ENCODE data around the gene TRAPPC4. TPM values are rescaled to one million over a fixed set of nuclear protein-coding genes. Genes with fewer than 3 reads are reported as not detected.

Gene TRAPPC4
- total and polyA plus RNA-seq, 2 of the 8 experiments (the other 6 are each of a cell fraction or from before 2014, with no cell fraction given) = 94.3 to 223 TPM

DNA sequence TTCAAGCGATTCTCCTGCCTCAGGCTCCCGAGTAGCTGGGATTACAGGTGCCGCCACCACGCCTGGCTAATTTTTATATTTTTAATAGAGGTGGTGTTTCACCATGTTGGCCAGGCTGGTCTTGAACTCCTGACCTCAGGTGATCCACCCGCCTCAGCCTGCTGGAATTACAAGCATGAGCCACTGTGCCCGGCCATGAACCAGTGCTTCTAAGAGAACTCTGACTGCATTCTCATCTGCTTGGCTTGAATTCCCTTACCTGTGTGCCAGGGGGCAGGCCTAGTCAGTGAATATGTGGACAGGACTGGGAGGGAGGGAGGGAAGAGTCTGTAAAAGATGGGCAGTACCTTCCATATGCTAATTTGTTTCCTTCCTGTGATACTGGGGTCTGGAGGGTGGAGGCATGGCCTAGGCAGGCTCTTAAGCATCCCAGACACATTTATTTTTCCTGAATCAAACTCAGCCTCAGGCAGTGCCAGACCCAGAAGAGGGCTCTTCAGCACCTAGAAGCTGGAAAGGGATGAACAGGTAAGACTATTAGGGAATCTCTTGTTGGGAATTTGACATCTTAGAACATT lies 7.0 kb upstream of the TRAPPC4 start:
- CTCF ChIA-PET (ENCODE audit: partially characterized antibody) = interaction anchor here (0.7 to 1.2 kb wide), 4 partner anchors 17 to 154 kb away, joined by 3 to 5 read pairs (median 4); no protein-coding TSS in a partner anchor
- H3K56ac ChIP-seq (replicated peaks; ENCODE audit: insufficient read length, low read depth, low read length) = no peak overlapping the region
- H2BK20ac ChIP-seq (ENCODE audit: low read length) = no peak overlapping the region
- H3K9ac ChIP-seq (replicated peaks in 1 of 4; ENCODE audit: extremely low read depth in 1 of 4, low read depth in 3 of 4, low read length in 3 of 4) = no peak overlapping the region
- no peak overlapping the region for H4K91ac ChIP-seq (replicated peaks; ENCODE audit: insufficient read length, low read length)
- FAIRE-seq (no peak), DNase-seq (ENCODE audit: low read depth in 1 of 2, low spot score in 2 of 2) (no peak)
- no peak overlapping the region for H3K4me2 ChIP-seq (ENCODE audit: insufficient read depth in 1 of 2, low read depth in 2 of 2, low read length in 2 of 2)
- no peak overlapping the region for H4K5ac ChIP-seq (ENCODE audit: insufficient read length, low read depth, low read length)
- no peak overlapping the region for H3K4me3 ChIP-seq (ENCODE audit: extremely low read depth in 1 of 4, insufficient read depth in 2 of 4, low read depth in 3 of 4, low read length in 4 of 4)
- no peak overlapping the region for H2BK120ac ChIP-seq (replicated peaks; ENCODE audit: low read depth, low read length)
- no peak overlapping the region for H2BK15ac ChIP-seq (ENCODE audit: low read length)
- no peak overlapping the region for H2AK5ac ChIP-seq (ENCODE audit: low read depth, low read length)
- H2BK12ac ChIP-seq (ENCODE audit: low read depth, low read length) = no peak overlapping the region
- no peaks in the 10 kb centered on the region; the same call in 1 of the 2 replicates for H3K23me2 ChIP-seq (ENCODE audit: low read depth, low read length)
- peaks cover 30 to 74% (median 56%) of the 10 kb centered on the region in 4 experiments for H3K36me3 ChIP-seq (ENCODE audit: control insufficient read depth in 2 of 4, insufficient read depth in 4 of 4, low read length in 3 of 4)
- no peaks in the 10 kb centered on the region for H3K27me3 ChIP-seq (replicated peaks in 1 of 4; ENCODE audit: control insufficient read depth in 3 of 4, extremely low read depth in 1 of 4, insufficient read depth in 3 of 4, low read length in 3 of 4)
- H3K14ac ChIP-seq (ENCODE audit: insufficient read length) = no peak overlapping the region
- TF ChIP-seq SIRT6 (IDR thresholded peaks at IDR 0.05; ENCODE audit: low read length) = no peak
- no peak for TF ChIP-seq JUN (IDR thresholded peaks at IDR 0.05; ENCODE audit: low read depth, low read length)
- TF ChIP-seq HDAC6 (IDR thresholded peaks at IDR 0.05; ENCODE audit: low read depth, low read length) = no peak
- TF ChIP-seq BACH1 (IDR thresholded peaks at IDR 0.05; ENCODE audit: low read length) = no peak
- no peak for TF ChIP-seq TAF1 (IDR thresholded peaks at IDR 0.05; ENCODE audit: low read depth, low read length)
- no peak for TF ChIP-seq TEAD4 (IDR thresholded peaks at IDR 0.05; ENCODE audit: low read depth, low read length)
- TF ChIP-seq CBX5 (IDR thresholded peaks at IDR 0.05; ENCODE audit: low read depth, low read length) = no peak
- no peak for TF ChIP-seq BCL11A (IDR thresholded peaks at IDR 0.05; ENCODE audit: low read depth in 2 of 2, low read length in 2 of 2)
- TF ChIP-seq RXRA (IDR thresholded peaks at IDR 0.05; ENCODE audit: insufficient read depth, low read depth, low read length) = no peak
- no peak overlapping the region for H3K4ac ChIP-seq (replicated peaks; ENCODE audit: insufficient read length, low read depth, low read length)
- H3K79me1 ChIP-seq (ENCODE audit: low read depth, low read length) = no peaks in the 10 kb centered on the region
- 92% methylated on average over 5 of the region's 6 CpGs; no CpG with 5 or more reads in 1 of the 2 experiments for WGBS, 2 experiments (ENCODE audit: extremely low coverage in 1 of 2, insufficient coverage in 1 of 2, insufficient read length in 1 of 2, insufficient replicate concordance in 2 of 2, low coverage in 1 of 2, low lambda C conversion rate in 2 of 2, missing lambda C conversion rate in 1 of 2)
- no peak overlapping the region for H2BK5ac ChIP-seq (ENCODE audit: low read depth, low read length)
- 0 out of 7 replicates have a peak, but pooled peaks cover 0 to under 1% (median 0%) of the 10 kb centered on the region in 4 experiments for H3K4me1 ChIP-seq (replicated peaks in 1 of 4; ENCODE audit: control insufficient read depth in 3 of 4, insufficient read depth in 4 of 4, low read length in 3 of 4)
- H4K8ac ChIP-seq (ENCODE audit: extremely low read depth, insufficient read depth, low read length) = no peak overlapping the region
- no peak overlapping the region for H3K23ac ChIP-seq (ENCODE audit: insufficient read length)
- no peak overlapping the region for H3K18ac ChIP-seq (ENCODE audit: extremely low read depth, low read length)
- H3K27ac ChIP-seq (ENCODE audit: low read depth, low read length) = no peak overlapping the region
- no peak overlapping the region for H2AFZ ChIP-seq (ENCODE audit: low read length)
- H3K79me2 ChIP-seq (ENCODE audit: control insufficient read depth in 1 of 2, insufficient read depth in 2 of 2, low read length in 2 of 2) = peaks cover 0 to 7% of the 10 kb centered on the region in 2 experiments; a peak in 2 of 4 replicates
- H4K20me1 ChIP-seq (replicated peaks in 1 of 2; ENCODE audit: control insufficient read depth in 1 of 2, insufficient read depth in 2 of 2, low read length in 2 of 2) = peaks cover 3 to 4% of the 10 kb centered on the region in 2 experiments
- POLR2A ChIA-PET (ENCODE audit: partially characterized antibody) = interaction anchor here (1.0 to 18.5 kb wide), 4 partner anchors 12 to 46 kb away, joined by 3 to 264 read pairs (median 115); partner anchors contain the start of genes CENATAC and SLC37A4
- H3K9me3 ChIP-seq (ENCODE audit: insufficient read depth in 2 of 2, low read depth in 1 of 2, low read length in 1 of 2) = no peaks in the 10 kb centered on the region
